B cell (primary cell): ENCODE measurements around the gene NR3C2. TPM values are rescaled to one million over a fixed set of nuclear protein-coding genes. Genes with fewer than 3 reads are reported as not detected.

Experiments
- ATAC-seq: fragments of 200-7000 bp; cut with Tn5 transposase; one replicate; pipeline ENCODE4 v1.10.0; 2021; ENCODE audit warnings: low read depth, mild to moderate bottlenecking, moderate number of reproducible peaks, moderate library complexity
- CTCF ChIA-PET: fragments of 350-600 bp; sonication (Branson Sonifier 250); formaldehyde crosslinking; loops from one replicate; lab custom pipeline; 2021; ENCODE audit warnings: antibody characterized with exemption, inconsistent platforms; lab: Charles Lee
- POLR2A ChIA-PET: fragments of 350-600 bp; sonication (Branson Sonifier 250); formaldehyde crosslinking; loops from one replicate; lab custom pipeline; 2021; ENCODE audit warnings: antibody characterized with exemption; lab: Charles Lee
- DNase-seq: peaks from one replicate; pipeline ENCODE4 v3.0.0; 2013
- H2AFZ ChIP-seq: 2 replicates; pipeline ENCODE4 v1.6.1; 2012; ENCODE audit warnings: mild to moderate bottlenecking, low read depth, low read length; ENCODE audit not compliant: insufficient read depth, poor library complexity, severe bottlenecking
- H3K27ac ChIP-seq, 2 donors: 1 replicate in 1 of 2; 2 replicates in 1 of 2; pipeline ENCODE4 v1.5.1; 2012 to 2013; ENCODE audit warnings: low read length in 2 of 2, mild to moderate bottlenecking in 2 of 2, moderate library complexity in 1 of 2
- H3K27me3 ChIP-seq, 4 experiments: fragments of 200-600 bp in 1 of 4; sonication (generic) in 1 of 4; replicated peaks in 1 of 4; 1 replicate in 2 of 4; 2 replicates in 2 of 4; pipeline versions ENCODE4 v1.6.1 to v1.7.0; 2013 to 2016; ENCODE audit warnings: low read length in 3 of 4, mild to moderate bottlenecking in 2 of 4, mixed read lengths in 1 of 4, moderate library complexity in 1 of 4; ENCODE audit not compliant: insufficient read depth in 4 of 4, control insufficient read depth in 3 of 4; ENCODE audit errors: control extremely low read depth in 1 of 4
- H3K36me3 ChIP-seq, 2 experiments: replicated peaks in 1 of 2; 1 replicate in 1 of 2; 2 replicates in 1 of 2; pipeline versions ENCODE4 v1.6.1 to v1.7.1; 2013; ENCODE audit warnings: low read length in 1 of 2; ENCODE audit not compliant: insufficient read depth in 2 of 2, control insufficient read depth in 1 of 2; ENCODE audit errors: control extremely low read depth in 1 of 2, extremely low read depth in 1 of 2
- H3K4me1 ChIP-seq, 2 donors: fragments of 200-600 bp in 1 of 2; sonication (generic) in 1 of 2; 1 replicate in 1 of 2; 2 replicates in 1 of 2; pipeline versions ENCODE4 v1.5.1 to v1.6.1; 2013 to 2017; ENCODE audit warnings: low read length in 2 of 2; ENCODE audit not compliant: control insufficient read depth in 2 of 2, insufficient read depth in 2 of 2
- H3K4me2 ChIP-seq: replicated peaks from 2 replicates; pipeline ENCODE3; 2012; ENCODE audit warnings: mild to moderate bottlenecking, low read depth, low read length; ENCODE audit not compliant: poor library complexity, severe bottlenecking
- H3K4me3 ChIP-seq, 5 experiments: fragments of 200-600 bp in 1 of 5; sonication (generic) in 1 of 5; 1 replicate in 3 of 5; 2 replicates in 2 of 5; pipeline versions ENCODE4 v1.5.1 to v1.7.0; 2011 to 2016; ENCODE audit warnings: low read length in 4 of 5, mild to moderate bottlenecking in 4 of 5, low read depth in 2 of 5, control low read depth in 1 of 5, moderate library complexity in 1 of 5; ENCODE audit not compliant: insufficient read depth in 1 of 5; ENCODE audit errors: control extremely low read depth in 1 of 5, extremely low read depth in 1 of 5
- H3K79me2 ChIP-seq: fragments of 200-600 bp; sonication (generic); one replicate; pipeline ENCODE4 v1.6.0; 2016; ENCODE audit warnings: low read length; ENCODE audit not compliant: control insufficient read depth, insufficient read depth
- H3K9ac ChIP-seq: fragments of 200-600 bp; sonication (generic); 2 replicates; pipeline ENCODE4 v1.6.1; 2017; ENCODE audit warnings: mild to moderate bottlenecking, low read length, moderate library complexity
- H3K9me3 ChIP-seq, 3 donors: one replicate each; pipeline versions ENCODE4 v1.6.1 to v1.7.1; 2013; ENCODE audit warnings: low read length in 2 of 3; ENCODE audit not compliant: control insufficient read depth in 2 of 3, insufficient read depth in 1 of 3; ENCODE audit errors: control extremely low read depth in 1 of 3
- H4K20me1 ChIP-seq: 2 replicates; pipeline ENCODE4 v1.6.0; 2012; ENCODE audit warnings: mild to moderate bottlenecking, low read length; ENCODE audit not compliant: insufficient read depth, control insufficient read depth, poor library complexity, severe bottlenecking
- H3K27ac Mint-ChIP-seq: one replicate; pipeline ENCODE4 v1.8.0; 2021; ENCODE audit warnings: mixed read lengths
- H3K27me3 Mint-ChIP-seq: one replicate; pipeline ENCODE4 v1.8.0; 2021; ENCODE audit warnings: mixed read lengths
- H3K4me1 Mint-ChIP-seq: one replicate; pipeline ENCODE4 v1.8.0; 2021; ENCODE audit warnings: mixed read lengths
- H3K4me3 Mint-ChIP-seq: one replicate; pipeline ENCODE4 v1.8.0; 2021; ENCODE audit warnings: mixed read lengths
- H3K9me3 Mint-ChIP-seq: one replicate; pipeline ENCODE4 v1.8.0; 2022; ENCODE audit warnings: mixed read lengths; ENCODE audit not compliant: insufficient read depth
- EZH2 ChIP-seq: IDR thresholded peaks from 2 replicates; pipeline ENCODE4 v1.6.1; 2012; ENCODE audit warnings: borderline replicate concordance, low read depth, mild to moderate bottlenecking, moderate library complexity, low read length; ENCODE audit not compliant: insufficient read depth, poor library complexity, severe bottlenecking
- WGBS: methylation state at CpG from one replicate; pipeline ENCODE4 v1.1.5; 2013; ENCODE audit warnings: missing lambda C conversion rate; ENCODE audit not compliant: insufficient coverage; 5-methylcytosine and 5-hydroxymethylcytosine counted together
- intact Hi-C: fragments of 100-400 bp; cut with micrococcal nuclease; formaldehyde crosslinking; loops from one replicate; pipeline ENCODE4 v1.10.0; 2022
- polyA plus RNA-seq: library from polyadenylated mRNA; depleted of rRNA; stranded (reverse); fragments of >200 nt; gene quantifications from 2 replicates; pipeline ENCODE4 v1.2.3, GENCODE V29; 2012
- total RNA-seq, 2 donors: library from RNA; stranded (reverse); fragments of 120-200 nt in 1 of 2; gene quantifications; 1 replicate in 1 of 2; 2 replicates in 1 of 2; pipeline versions ENCODE4 v1.2.3 to v1.2.4, GENCODE V29; 2013 to 2022
- TF ChIP-seq, protein P1 (sequence below): fragments of 200-600 bp; IDR thresholded peaks from one replicate; pipeline ENCODE4 v1.8.0; 2022; ENCODE audit warnings: antibody characterized with exemption, mild to moderate bottlenecking

The NR3C2 gene
- total and polyA plus RNA-seq, 2 donors (not counting 1 experiment from before 2014, with no cell fraction given), result 6.7 to 19.3 TPM

DNA sequence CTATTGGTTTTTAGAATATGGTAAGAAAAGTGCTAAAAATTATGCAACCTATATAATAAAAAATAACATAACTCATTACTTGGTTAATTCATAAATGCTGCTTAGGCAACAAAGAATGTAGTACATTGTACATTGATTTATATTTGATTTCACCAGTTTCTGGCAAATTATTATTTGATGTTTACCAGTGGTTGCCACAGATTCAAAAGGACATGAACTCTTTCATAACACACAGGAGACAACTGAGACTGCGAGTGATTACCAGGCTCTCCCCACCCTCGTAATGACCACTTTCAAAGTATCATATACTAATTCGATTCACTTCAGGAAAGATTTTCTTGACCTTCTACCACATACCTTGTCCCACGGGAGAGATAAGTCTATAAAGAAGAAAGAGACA lies 158.5 kb downstream of the NR3C2 start:
- Histone ChIP-seq H3K27me3 (no peaks in the 10 kb centered on the region), H2AFZ (no peak overlapping the region), H3K4me2 (no peak overlapping the region), H3K4me1 (no peaks in the 10 kb centered on the region), H3K79me2 (no peaks in the 10 kb centered on the region), H3K9ac (no peak overlapping the region), H3K27ac (no peak overlapping the region), H3K4me3 (no peak overlapping the region), H4K20me1 (no peaks in the 10 kb centered on the region), H3K9me3 (no peaks in the 10 kb centered on the region), H3K36me3 (no peaks in the 10 kb centered on the region)
- Mint-ChIP-seq H3K9me3 (no peaks in the 10 kb centered on the region), H3K27ac (no peak overlapping the region), H3K4me1 (no peaks in the 10 kb centered on the region), H3K4me3 (no peak overlapping the region), H3K27me3 (no peaks in the 10 kb centered on the region)
- TF ChIP-seq EZH2, result no peak
- TF ChIP-seq, protein P1, sequence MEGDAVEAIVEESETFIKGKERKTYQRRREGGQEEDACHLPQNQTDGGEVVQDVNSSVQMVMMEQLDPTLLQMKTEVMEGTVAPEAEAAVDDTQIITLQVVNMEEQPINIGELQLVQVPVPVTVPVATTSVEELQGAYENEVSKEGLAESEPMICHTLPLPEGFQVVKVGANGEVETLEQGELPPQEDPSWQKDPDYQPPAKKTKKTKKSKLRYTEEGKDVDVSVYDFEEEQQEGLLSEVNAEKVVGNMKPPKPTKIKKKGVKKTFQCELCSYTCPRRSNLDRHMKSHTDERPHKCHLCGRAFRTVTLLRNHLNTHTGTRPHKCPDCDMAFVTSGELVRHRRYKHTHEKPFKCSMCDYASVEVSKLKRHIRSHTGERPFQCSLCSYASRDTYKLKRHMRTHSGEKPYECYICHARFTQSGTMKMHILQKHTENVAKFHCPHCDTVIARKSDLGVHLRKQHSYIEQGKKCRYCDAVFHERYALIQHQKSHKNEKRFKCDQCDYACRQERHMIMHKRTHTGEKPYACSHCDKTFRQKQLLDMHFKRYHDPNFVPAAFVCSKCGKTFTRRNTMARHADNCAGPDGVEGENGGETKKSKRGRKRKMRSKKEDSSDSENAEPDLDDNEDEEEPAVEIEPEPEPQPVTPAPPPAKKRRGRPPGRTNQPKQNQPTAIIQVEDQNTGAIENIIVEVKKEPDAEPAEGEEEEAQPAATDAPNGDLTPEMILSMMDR, result no peak
- ATAC-seq, result no peak
- DNase-seq, result no peak
- ChIA-PET POLR2A (no interaction called here), CTCF (no interaction called here)
- WGBS, result 100% methylated on average over 1 of the region's 4 CpGs
- intact Hi-C loops, result no loop called here

DNA sequence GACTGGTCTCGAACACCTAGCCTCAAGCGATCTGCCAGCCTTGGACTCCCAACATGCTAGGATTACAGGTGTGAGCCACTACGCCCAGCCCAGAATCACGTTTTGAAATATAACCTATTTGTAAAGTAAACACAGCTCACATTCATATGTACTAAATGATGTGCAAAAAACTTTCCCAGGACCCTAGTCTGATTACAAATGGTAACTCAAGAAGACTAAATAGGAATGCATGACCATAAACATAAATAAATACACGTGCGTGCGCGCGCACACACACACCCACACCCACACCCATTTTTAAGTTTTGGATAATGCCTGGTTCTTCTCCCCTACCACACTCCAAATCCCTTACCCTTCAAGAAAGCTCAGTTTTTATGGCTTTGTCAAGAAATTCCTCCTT lies 163.9 kb downstream of the NR3C2 start:
- H3K4me2 ChIP-seq, result no peak overlapping the region
- no peaks in the 10 kb centered on the region for H3K27me3 ChIP-seq
- CTCF ChIA-PET, result no interaction called here
- H3K27ac Mint-ChIP-seq, result no peak overlapping the region
- H3K9ac ChIP-seq, result no peak overlapping the region
- no peaks in the 10 kb centered on the region for H3K79me2 ChIP-seq
- no peaks in the 10 kb centered on the region for H3K36me3 ChIP-seq
- no peak overlapping the region for H3K4me3 ChIP-seq
- peaks cover 4% of the 10 kb centered on the region for H3K9me3 Mint-ChIP-seq
- H3K27me3 Mint-ChIP-seq, result no peaks in the 10 kb centered on the region
- POLR2A ChIA-PET, result no interaction called here
- H3K27ac ChIP-seq, result no peak overlapping the region
- 96% methylated on average over 4 of the region's 9 CpGs for WGBS
- no peaks in the 10 kb centered on the region for H4K20me1 ChIP-seq
- DNase-seq, result no peak
- peaks cover 0 to 11% (median 0%) of the 10 kb centered on the region in 3 donors for H3K9me3 ChIP-seq
- intact Hi-C loops, result no loop called here
- peaks cover 6% of the 10 kb centered on the region for H3K4me1 Mint-ChIP-seq
- H3K4me3 Mint-ChIP-seq, result no peak overlapping the region
- no peak overlapping the region for H2AFZ ChIP-seq
- no peaks in the 10 kb centered on the region for H3K4me1 ChIP-seq
- no peak for ATAC-seq
- no peak for TF ChIP-seq EZH2
- TF ChIP-seq, protein P1, result no peak
